GM18505 (cell line): ENCODE results near the gene RAB40C.

Experiments used
- ATAC-seq: cut with Tn5 transposase; IDR thresholded peaks from one replicate; pipeline ENCODE4 v1.9.1; 2021; ENCODE audit not compliant: unreplicated experiment
- POLR2A ChIP-seq: IDR thresholded peaks from 4 replicates; pipeline ENCODE4 v1.6.1; 2011; ENCODE audit warnings: borderline replicate concordance; ENCODE audit not compliant: insufficient read depth, insufficient read length; ENCODE audit errors: extremely low read depth

RAB40C gene

GRCh38 chr16:628321-629061 is 38.6 kb downstream of the RAB40C start:
- ATAC-seq, result no peak

GRCh38 chr16:629185-629832 is 39.4 kb downstream of the RAB40C start:
- no peak for TF ChIP-seq POLR2A
- no peak for ATAC-seq

More at GRCh38 chr16:628321-629061, 38.6 kb downstream of the RAB40C start:
- TF ChIP-seq POLR2A, result no peak

GRCh38 chr16:629833-630248 is 40.0 kb downstream of the RAB40C start:
- no peak for TF ChIP-seq POLR2A
- ATAC-seq, result no peak

GRCh38 chr16:630249-630814 is 40.5 kb downstream of the RAB40C start:
- TF ChIP-seq POLR2A, result no peak
- ATAC-seq, result no peak

GRCh38 chr16:630815-631405 is 41.0 kb downstream of the RAB40C start, which contains the start of gene WFIKKN1:
TSS of gene WFIKKN1 (plus strand) at chr16:630985. CDS start at chr16:631254, 269 bp downstream.
- no peak for ATAC-seq
- TF ChIP-seq POLR2A, result no peak

GRCh38 chr16:631808-632358 is 42.0 kb downstream of the RAB40C start:
- TF ChIP-seq POLR2A, result no peak
- ATAC-seq, result no peak

GRCh38 chr16:632486-633335 is 42.8 kb downstream of the RAB40C start:
- no peak for ATAC-seq
- TF ChIP-seq POLR2A, result peak; percentile 1

GRCh38 chr16:633336-634050 is 43.6 kb downstream of the RAB40C start:
- TF ChIP-seq POLR2A, result no peak
- ATAC-seq, result no peak

GRCh38 chr16:634051-634670 is 44.3 kb downstream of the RAB40C start:
- TF ChIP-seq POLR2A, result no peak
- ATAC-seq, result no peak

- no peak for TF ChIP-seq POLR2A
- no peak for ATAC-seq
These were observed 45.1 kb downstream of the RAB40C start for GRCh38 chr16:634996-635395.

GRCh38 chr16:635573-636205 is 45.8 kb downstream of the RAB40C start:
- ATAC-seq, result no peak
- TF ChIP-seq POLR2A, result no peak
